ENCODE data around the gene PLEKHG4.

The PLEKHG4 gene

DNA sequence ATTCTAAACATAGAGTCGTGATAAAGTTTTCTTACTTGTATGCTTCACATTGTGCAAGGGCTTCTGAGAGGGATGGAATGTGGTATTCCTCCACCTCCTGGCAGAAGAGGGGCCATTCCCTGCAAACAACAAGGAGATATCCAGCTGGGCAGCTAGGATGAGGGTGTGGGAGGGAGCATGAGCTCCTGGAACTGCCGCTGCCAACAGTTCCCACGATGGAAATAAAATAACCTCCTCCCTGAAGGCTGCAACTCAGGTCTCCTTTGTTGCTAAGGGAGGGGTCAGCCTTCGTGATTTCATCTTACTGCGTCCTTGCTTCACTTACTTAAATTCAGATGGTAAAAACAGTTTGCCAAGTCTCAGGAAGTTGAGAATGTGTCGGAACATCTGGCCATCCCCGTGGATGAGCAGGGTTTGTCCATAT, 15.6 kb downstream of the PLEKHG4 start:
- Histone ChIP-seq H3K79me2 (ENCODE audit: insufficient read depth, low read depth) (no peaks in the 10 kb centered on the region), H2AFZ (ENCODE audit: low read depth) (no peak overlapping the region), H3K4me3 (IDR thresholded peaks at IDR 0.05; ENCODE audit: insufficient read depth, low read depth, low read length) (no peak overlapping the region)

DNA sequence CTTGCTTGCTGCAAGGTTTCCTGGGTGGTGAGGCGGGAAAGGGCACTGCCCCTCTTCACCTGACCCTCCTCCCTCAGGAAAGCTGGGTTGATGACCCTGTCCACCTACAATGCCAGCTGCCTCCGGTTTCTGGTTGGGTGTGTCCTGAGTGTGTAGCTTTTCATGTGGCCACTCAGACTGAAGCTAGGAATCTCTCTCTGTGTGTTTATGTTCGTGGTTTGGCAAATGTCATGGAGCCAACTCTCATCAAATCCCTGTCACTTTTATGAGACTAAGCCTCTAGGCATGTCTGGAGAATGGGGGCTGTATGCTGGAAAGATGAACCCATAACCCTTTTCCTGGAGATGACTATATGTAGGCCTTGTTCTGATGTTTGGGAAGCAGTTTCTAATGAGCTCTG, 17.1 kb downstream of the PLEKHG4 start:
- no peaks in the 10 kb centered on the region; the same call in 1 of the 2 replicates for H3K27me3 ChIP-seq (ENCODE audit: insufficient read depth, low read depth)
- no peak overlapping the region for H3K9ac ChIP-seq
- no peaks in the 10 kb centered on the region for H4K20me1 ChIP-seq (ENCODE audit: insufficient read depth)
- H3K4me2 ChIP-seq = no peak overlapping the region
- H3K4me3 ChIP-seq (IDR thresholded peaks at IDR 0.05; ENCODE audit: insufficient read depth, low read depth, low read length) = no peak overlapping the region
- H3K36me3 ChIP-seq (ENCODE audit: insufficient read depth) = no peaks in the 10 kb centered on the region
- no peak overlapping the region for H2AFZ ChIP-seq (ENCODE audit: low read depth)
- H3K79me2 ChIP-seq (ENCODE audit: insufficient read depth, low read depth) = no peaks in the 10 kb centered on the region
- no peak overlapping the region for H3K27ac ChIP-seq
- TF ChIP-seq CTCF (conservative IDR thresholded peaks at IDR 0.05; ENCODE audit: low read depth, low read length) = no peak
- H3K4me1 ChIP-seq (ENCODE audit: low read depth, poor library complexity, severe bottlenecking) = no peaks in the 10 kb centered on the region

More for the DNA sequence above, 15.6 kb downstream of the PLEKHG4 start:
- H3K36me3 ChIP-seq (ENCODE audit: insufficient read depth) = no peaks in the 10 kb centered on the region
- H3K4me1 ChIP-seq (ENCODE audit: low read depth, poor library complexity, severe bottlenecking) = no peaks in the 10 kb centered on the region
- no peaks in the 10 kb centered on the region; the same call in 1 of the 2 replicates for H3K27me3 ChIP-seq (ENCODE audit: insufficient read depth, low read depth)
- no peaks in the 10 kb centered on the region for H4K20me1 ChIP-seq (ENCODE audit: insufficient read depth)
- no peak overlapping the region for H3K27ac ChIP-seq
- no peak overlapping the region for H3K9ac ChIP-seq
- no peak overlapping the region for H3K4me2 ChIP-seq
- no peak for TF ChIP-seq CTCF (conservative IDR thresholded peaks at IDR 0.05; ENCODE audit: low read depth, low read length)

- no peak for TF ChIP-seq CTCF (conservative IDR thresholded peaks at IDR 0.05; ENCODE audit: low read depth, low read length)
- H2AFZ ChIP-seq (ENCODE audit: low read depth) = no peak overlapping the region
- no peaks in the 10 kb centered on the region for H3K79me2 ChIP-seq (ENCODE audit: insufficient read depth, low read depth)
- H3K4me2 ChIP-seq = no peak overlapping the region
- no peak overlapping the region for H3K9ac ChIP-seq
- H4K20me1 ChIP-seq (ENCODE audit: insufficient read depth) = no peaks in the 10 kb centered on the region
- no peaks in the 10 kb centered on the region for H3K4me1 ChIP-seq (ENCODE audit: low read depth, poor library complexity, severe bottlenecking)
- no peak overlapping the region for H3K4me3 ChIP-seq (IDR thresholded peaks at IDR 0.05; ENCODE audit: insufficient read depth, low read depth, low read length)
- no peaks in the 10 kb centered on the region; the same call in 1 of the 2 replicates for H3K27me3 ChIP-seq (ENCODE audit: insufficient read depth, low read depth)
- no peak overlapping the region for H3K27ac ChIP-seq
- H3K36me3 ChIP-seq (ENCODE audit: insufficient read depth) = no peaks in the 10 kb centered on the region
Measured at GRCh38 chr16:67298277-67298676, 18.9 kb downstream of the PLEKHG4 start.

DNA sequence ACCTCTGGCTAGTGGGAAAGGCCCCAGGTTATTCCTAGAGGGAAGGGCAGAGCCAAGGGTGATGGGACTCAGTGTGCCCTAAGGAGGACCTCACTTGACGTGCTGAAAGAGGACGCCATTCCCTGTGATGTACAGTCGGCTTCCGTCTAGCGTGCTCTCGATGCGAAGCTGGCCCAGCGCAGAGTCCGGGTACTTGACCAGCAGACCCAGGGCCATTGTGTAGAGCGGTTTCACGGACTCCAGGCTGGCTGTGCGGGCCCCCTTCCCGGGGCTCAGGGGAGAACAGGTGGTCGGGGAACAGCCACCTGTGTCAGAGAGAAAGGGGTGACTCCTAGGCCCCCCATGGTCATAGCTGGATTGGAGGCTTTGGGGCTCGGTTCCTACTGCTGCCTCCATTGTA, 19.9 kb downstream of the PLEKHG4 start:
- H3K27me3 ChIP-seq (ENCODE audit: insufficient read depth, low read depth) = no peaks in the 10 kb centered on the region; the same call in 1 of the 2 replicates
- TF ChIP-seq CTCF (conservative IDR thresholded peaks at IDR 0.05; ENCODE audit: low read depth, low read length) = no peak

More for the DNA sequence above, 19.9 kb downstream of the PLEKHG4 start:
- Histone ChIP-seq H3K4me2 (no peak overlapping the region), H3K79me2 (ENCODE audit: insufficient read depth, low read depth) (no peaks in the 10 kb centered on the region), H3K9ac (no peak overlapping the region), H3K36me3 (ENCODE audit: insufficient read depth) (no peaks in the 10 kb centered on the region), H3K4me3 (IDR thresholded peaks at IDR 0.05; ENCODE audit: insufficient read depth, low read depth, low read length) (no peak overlapping the region), H4K20me1 (ENCODE audit: insufficient read depth) (no peaks in the 10 kb centered on the region), H3K27ac (no peak overlapping the region), H2AFZ (ENCODE audit: low read depth) (no peak overlapping the region), H3K4me1 (ENCODE audit: low read depth, poor library complexity, severe bottlenecking) (no peaks in the 10 kb centered on the region)

Measured in KMS-11 (cell line).